OCI-LY7 (cell line): Measurements from ENCODE around the gene POLD3. TPM values are rescaled to one million over a fixed set of nuclear protein-coding genes. Genes with fewer than 3 reads are reported as not detected.

Source experiments
- BruUV-seq: library from RNA; stranded (reverse); fragments of 400-500 nt; replicated peaks from 2 replicates; lab custom pipeline; 2021; lab: Mats Ljungman, UMichigan
- CTCF ChIA-PET: fragments of 300-600 bp; sonication (Branson Sonifier 250); formaldehyde crosslinking; loops from one replicate; lab custom pipeline; 2022; ENCODE audit warnings: antibody characterized with exemption; ENCODE audit not compliant: unreplicated experiment; lab: Charles Lee
- POLR2A ChIA-PET: fragments of 300-600 bp; sonication (Branson Sonifier 250); formaldehyde crosslinking; loops from one replicate; lab custom pipeline; 2022; ENCODE audit warnings: antibody characterized with exemption; lab: Charles Lee
- DNase-seq: peaks from one replicate; pipeline ENCODE4 v3.0.0-alpha.2; 2015; ENCODE audit warnings: low spot score
- H2AFZ ChIP-seq: fragments of 200-600 bp; sonication (generic), shearing (Covaris generic); 2 replicates; pipeline ENCODE4 v1.6.1; 2014; ENCODE audit warnings: mild to moderate bottlenecking, antibody characterized with exemption, low read length, moderate library complexity
- H3K27ac ChIP-seq: fragments of 200-600 bp; sonication (generic); 2 replicates; pipeline ENCODE4 v1.5.1; 2014; ENCODE audit warnings: mixed run types, low read depth, mild to moderate bottlenecking, moderate library complexity, low read length, inconsistent platforms; ENCODE audit not compliant: poor library complexity, severe bottlenecking
- H3K36me3 ChIP-seq: fragments of 200-600 bp; sonication (generic); 2 replicates; pipeline ENCODE4 v1.6.1; 2014; ENCODE audit warnings: mild to moderate bottlenecking, antibody characterized with exemption, low read length, moderate library complexity, mixed read lengths; ENCODE audit not compliant: insufficient read depth
- H3K4me1 ChIP-seq: fragments of 200-600 bp; sonication (generic); 2 replicates; pipeline ENCODE4 v1.5.1; 2014; ENCODE audit warnings: mild to moderate bottlenecking, low read length; ENCODE audit not compliant: insufficient read depth, poor library complexity, severe bottlenecking
- H3K4me2 ChIP-seq: fragments of 200-600 bp; sonication (generic); 2 replicates; pipeline ENCODE4 v1.6.1; 2014; ENCODE audit warnings: mild to moderate bottlenecking, low read length
- H3K4me3 ChIP-seq: fragments of 200-600 bp; sonication (generic); 2 replicates; pipeline ENCODE4 v1.5.1; 2014; ENCODE audit warnings: mild to moderate bottlenecking, low read depth, low read length; ENCODE audit not compliant: poor library complexity, severe bottlenecking
- H3K79me2 ChIP-seq: fragments of 200-600 bp; sonication (generic); 2 replicates; pipeline ENCODE4 v1.6.1; 2016; ENCODE audit warnings: low read depth, mild to moderate bottlenecking, low read length, moderate library complexity, mixed read lengths; ENCODE audit not compliant: insufficient read depth
- H3K9me2 ChIP-seq: fragments of 200-600 bp; sonication (generic); 2 replicates; pipeline ENCODE4 v1.6.1; 2016; ENCODE audit warnings: mild to moderate bottlenecking, low read length, mixed read lengths; ENCODE audit not compliant: insufficient read depth
- H3K9me3 ChIP-seq: fragments of 200-600 bp; sonication (generic); 2 replicates; pipeline ENCODE4 v1.6.1; 2014; ENCODE audit warnings: mild to moderate bottlenecking, mixed run types, low read length, mixed read lengths
- H4K20me1 ChIP-seq: fragments of 200-600 bp; sonication (generic); 2 replicates; pipeline ENCODE4 v1.6.1; 2014; ENCODE audit warnings: mild to moderate bottlenecking, antibody characterized with exemption, low read length, moderate library complexity, mixed read lengths; ENCODE audit not compliant: insufficient read depth
- CTCF ChIP-seq: fragments of 200-600 bp; sonication (generic); conservative IDR thresholded peaks from 2 replicates; pipeline ENCODE4 v1.5.1; 2014; ENCODE audit warnings: mild to moderate bottlenecking, antibody characterized with exemption, low read length, moderate library complexity, mixed read lengths
- EZH2phosphoT487 ChIP-seq: fragments of 200-600 bp; sonication (generic); IDR thresholded peaks from 2 replicates; pipeline ENCODE4 v1.6.1; 2018; ENCODE audit warnings: low read depth, borderline replicate concordance, mild to moderate bottlenecking, mixed run types, antibody characterized with exemption, low read length, moderate library complexity, mixed read lengths
- intact Hi-C: fragments of 100-400 bp; cut with micrococcal nuclease; formaldehyde crosslinking; loops from one replicate; pipeline ENCODE4 v1.10.0; 2022; ENCODE audit not compliant: unreplicated experiment
- total RNA-seq, 2 experiments: library from RNA; depleted of rRNA in 1 of 2; stranded (reverse); fragments of >200 nt in 1 of 2; shearing (Covaris generic) in 1 of 2; gene quantifications; 2 replicates each; pipeline ENCODE4 v1.2.3, GENCODE V29; 2014 to 2022

Gene POLD3
- total RNA-seq, 2 experiments from 2014 or later = 38.8 to 39.3 TPM

- Histone ChIP-seq H3K4me1 (no peaks in the 10 kb centered on the region), H4K20me1 (no peaks in the 10 kb centered on the region), H3K27ac (no peak overlapping the region), H3K36me3 (peaks cover 94% of the 10 kb centered on the region), H2AFZ (no peak overlapping the region), H3K4me3 (no peak overlapping the region), H3K79me2 (no peaks in the 10 kb centered on the region), H3K4me2 (no peak overlapping the region), H3K9me2 (no peaks in the 10 kb centered on the region), H3K9me3 (no peaks in the 10 kb centered on the region)
- POLR2A ChIA-PET = no interaction called here
- TF ChIP-seq EZH2phosphoT487 = no peak
- TF ChIP-seq CTCF = no peak
- no TSS peak for BruUV-seq
- CTCF ChIA-PET = no interaction called here
- intact Hi-C loops = no loop called here
- DNase-seq = no peak
Measured at GRCh38 chr11:74642912-74643311, 50.5 kb downstream of the POLD3 start.

- Histone ChIP-seq H3K27ac (no peak overlapping the region), H2AFZ (no peak overlapping the region), H3K36me3 (peaks cover 90% of the 10 kb centered on the region), H3K9me2 (no peaks in the 10 kb centered on the region), H3K4me3 (no peak overlapping the region), H4K20me1 (no peaks in the 10 kb centered on the region), H3K79me2 (no peaks in the 10 kb centered on the region), H3K4me1 (no peaks in the 10 kb centered on the region), H3K4me2 (no peak overlapping the region), H3K9me3 (no peaks in the 10 kb centered on the region)
- intact Hi-C loops = no loop called here
- no peak for TF ChIP-seq CTCF
- TF ChIP-seq EZH2phosphoT487 = no peak
- ChIA-PET POLR2A (no interaction called here), CTCF (no interaction called here)
- no peak for DNase-seq
- BruUV-seq = no TSS peak
Measured at GRCh38 chr11:74644081-74644480, 51.7 kb downstream of the POLD3 start.

DNA sequence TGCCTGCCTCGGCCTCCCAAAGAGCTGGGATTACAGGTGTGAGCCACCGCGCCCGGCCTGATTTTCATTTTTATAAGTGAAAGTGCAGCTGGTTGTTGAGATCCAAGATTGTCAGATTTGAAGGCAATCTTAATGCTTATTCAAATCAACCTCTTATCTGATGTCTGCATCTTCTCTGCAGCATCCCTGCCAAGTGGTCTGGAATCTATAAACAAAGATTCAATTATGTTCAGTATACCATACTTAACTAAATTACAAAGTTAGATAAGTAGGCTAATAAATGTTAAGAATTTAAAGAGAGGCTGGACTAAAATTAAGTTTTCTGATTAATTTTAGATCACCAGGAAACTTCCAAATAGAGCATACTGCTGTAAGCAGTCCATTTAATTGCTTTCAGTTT, 53.8 kb downstream of the POLD3 start:
- CTCF ChIA-PET = no interaction called here

More for the DNA sequence above, 53.8 kb downstream of the POLD3 start:
- no peak overlapping the region for H3K4me3 ChIP-seq
- TF ChIP-seq CTCF = no peak
- TF ChIP-seq EZH2phosphoT487 = no peak
- H3K36me3 ChIP-seq = peaks cover 70% of the 10 kb centered on the region
- H3K4me1 ChIP-seq = no peaks in the 10 kb centered on the region
- H3K4me2 ChIP-seq = no peak overlapping the region
- H3K9me3 ChIP-seq = no peaks in the 10 kb centered on the region
- no peaks in the 10 kb centered on the region for H3K79me2 ChIP-seq
- H3K27ac ChIP-seq = no peak overlapping the region
- no TSS peak for BruUV-seq
- H4K20me1 ChIP-seq = no peaks in the 10 kb centered on the region
- H2AFZ ChIP-seq = no peak overlapping the region
- no peaks in the 10 kb centered on the region for H3K9me2 ChIP-seq
- no peak for DNase-seq
- intact Hi-C loops = no loop called here
- POLR2A ChIA-PET = no interaction called here
